Measurements from ENCODE around the gene EDEM1. TPM values are rescaled to one million over a fixed set of nuclear protein-coding genes. Genes with fewer than 3 reads are reported as not detected.

The EDEM1 gene
- total RNA-seq, 1 donor from 2014 or later = 62.7 TPM

DNA sequence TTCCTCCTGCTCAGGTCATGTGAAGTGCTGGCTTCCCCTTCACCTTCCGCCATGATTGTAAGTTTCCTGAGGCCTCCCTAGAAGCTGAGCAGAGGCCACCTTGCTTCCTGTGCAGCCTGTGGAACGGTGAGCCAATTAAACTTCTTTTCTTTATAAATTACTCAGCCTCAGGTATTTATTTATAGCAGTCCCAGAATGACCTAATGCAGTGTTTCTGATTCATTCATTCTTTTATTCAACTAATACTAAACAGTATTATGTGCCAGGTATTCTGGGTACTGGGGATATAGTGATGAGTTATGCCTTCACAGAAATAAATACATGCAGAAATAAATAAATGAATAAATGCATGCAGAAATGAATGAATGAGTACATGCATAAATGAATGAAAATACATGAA, 41.9 kb downstream of the EDEM1 start:
- Histone ChIP-seq H2AFZ (ENCODE audit: low read depth, low read length) (no peak overlapping the region), H4K20me1 (ENCODE audit: insufficient read depth, low read length) (no peaks in the 10 kb centered on the region), H3K4me3 (ENCODE audit: insufficient read depth, low read depth, low read length) (no peak overlapping the region), H3K27me3 (ENCODE audit: insufficient read depth, low read length) (no peaks in the 10 kb centered on the region), H3K27ac (ENCODE audit: low read depth, low read length) (no peak overlapping the region), H3K4me1 (ENCODE audit: insufficient read depth, low read length) (no peaks in the 10 kb centered on the region), H3K79me2 (ENCODE audit: insufficient read depth, low read length) (no peaks in the 10 kb centered on the region), H3K36me3 (ENCODE audit: insufficient read depth, low read length) (no peaks in the 10 kb centered on the region), H3K9ac (ENCODE audit: low read length) (no peak overlapping the region), H3K4me2 (ENCODE audit: low read length) (no peak overlapping the region), H3K9me3 (ENCODE audit: insufficient read depth, low read depth, low read length) (no peaks in the 10 kb centered on the region)
- Mint-ChIP-seq H3K36me3 (ENCODE audit: low read depth, unreplicated experiment) (no peaks in the 10 kb centered on the region), H3K27me3 (ENCODE audit: low read depth, unreplicated experiment) (no peaks in the 10 kb centered on the region), H3K27ac (ENCODE audit: unreplicated experiment) (no peak overlapping the region), H3K4me3 (ENCODE audit: unreplicated experiment) (no peak overlapping the region), H3K9me3 (ENCODE audit: unreplicated experiment) (no peaks in the 10 kb centered on the region), H3K4me1 (ENCODE audit: low read depth, unreplicated experiment) (no peaks in the 10 kb centered on the region)
- FAIRE-seq (no peak), DNase-seq (ENCODE audit: low read depth) (no peak)
- TF ChIP-seq EZH2 (IDR thresholded peaks at IDR 0.05; ENCODE audit: insufficient read depth, low read length) = no peak
- no peak for TF ChIP-seq CTCF (IDR thresholded peaks at IDR 0.05; ENCODE audit: insufficient read depth, low read depth, low read length)

GRCh38 chr3:5231074-5231473, 43.6 kb downstream of the EDEM1 start:
- H3K27me3 Mint-ChIP-seq (ENCODE audit: low read depth, unreplicated experiment) = no peaks in the 10 kb centered on the region

More at GRCh38 chr3:5231074-5231473, 43.6 kb downstream of the EDEM1 start:
- no peak for FAIRE-seq
- H3K27ac Mint-ChIP-seq (ENCODE audit: unreplicated experiment) = no peak overlapping the region
- no peak for DNase-seq (ENCODE audit: low read depth)
- no peak overlapping the region for H3K4me3 Mint-ChIP-seq (ENCODE audit: unreplicated experiment)
- Histone ChIP-seq H3K36me3 (ENCODE audit: insufficient read depth, low read length) (no peaks in the 10 kb centered on the region), H3K27me3 (ENCODE audit: insufficient read depth, low read length) (no peaks in the 10 kb centered on the region), H4K20me1 (ENCODE audit: insufficient read depth, low read length) (no peaks in the 10 kb centered on the region), H3K79me2 (ENCODE audit: insufficient read depth, low read length) (no peaks in the 10 kb centered on the region), H2AFZ (ENCODE audit: low read depth, low read length) (no peak overlapping the region), H3K4me1 (ENCODE audit: insufficient read depth, low read length) (no peaks in the 10 kb centered on the region), H3K4me2 (ENCODE audit: low read length) (no peak overlapping the region), H3K4me3 (ENCODE audit: insufficient read depth, low read depth, low read length) (no peak overlapping the region), H3K9ac (ENCODE audit: low read length) (no peak overlapping the region), H3K27ac (ENCODE audit: low read depth, low read length) (no peak overlapping the region), H3K9me3 (ENCODE audit: insufficient read depth, low read depth, low read length) (no peaks in the 10 kb centered on the region)
- H3K9me3 Mint-ChIP-seq (ENCODE audit: unreplicated experiment) = no peaks in the 10 kb centered on the region
- no peaks in the 10 kb centered on the region for H3K36me3 Mint-ChIP-seq (ENCODE audit: low read depth, unreplicated experiment)
- TF ChIP-seq EZH2 (IDR thresholded peaks at IDR 0.05; ENCODE audit: insufficient read depth, low read length) (no peak), CTCF (IDR thresholded peaks at IDR 0.05; ENCODE audit: insufficient read depth, low read depth, low read length) (no peak)
- H3K4me1 Mint-ChIP-seq (ENCODE audit: low read depth, unreplicated experiment) = no peaks in the 10 kb centered on the region
